ENCODE results near the gene MON2. TPM values are rescaled to one million over a fixed set of nuclear protein-coding genes. Genes with fewer than 3 reads are reported as not detected.

MON2 gene
- total and polyA plus RNA-seq, 5 experiments from 2014 or later: 11.3 to 79.3 (median 18.5) TPM

- Mint-ChIP-seq H3K36me3 (no peaks in the 10 kb centered on the region), H3K9me3 (no peaks in the 10 kb centered on the region), H3K27me3 (no peaks in the 10 kb centered on the region), H3K27ac (peak overlapping the region; percentile 82 to 100 (median 98)), H3K4me3 (peak overlapping the region; percentile 83 to 98 (median 95)), H3K4me1 (peaks cover 7 to 41% (median 28%) of the 10 kb centered on the region in 4 donors)
- POLR2A ChIA-PET: interaction anchor here (0.6 to 2.5 kb wide), 12 partner anchors 9 to 1784 kb away, joined by 3 to 21 read pairs (median 4); partner anchors contain the start of genes MON2 and USP15
- DNase-seq: no peak
- no peak for ATAC-seq
Observed at GRCh38 chr12:62603811-62604098, 137.1 kb downstream of the MON2 start.

- POLR2A ChIA-PET: interaction anchor here (1.6 to 2.0 kb wide), 3 partner anchors 8 to 344 kb away, joined by 5 to 8 read pairs (median 6); partner anchors contain the start of gene USP15
- Mint-ChIP-seq H3K27me3 (no peaks in the 10 kb centered on the region), H3K36me3 (no peaks in the 10 kb centered on the region), H3K4me1 (peaks cover 7 to 41% (median 29%) of the 10 kb centered on the region in 4 donors), H3K4me3 (peak overlapping the region; percentile 83 to 98 (median 95)), H3K27ac (peak overlapping the region; percentile 82 to 100 (median 98)), H3K9me3 (no peaks in the 10 kb centered on the region)
- DNase-seq (peak in 3 of 10 donors; percentile 4 to 12 (median 8)), ATAC-seq (no peak)
Observed at GRCh38 chr12:62604373-62604772, 137.7 kb downstream of the MON2 start.

GRCh38 chr12:62604871-62605270 is 138.2 kb downstream of the MON2 start:
- Mint-ChIP-seq H3K27ac (peak overlapping the region in 2 of 10 donors; percentile 93 to 98), H3K27me3 (no peaks in the 10 kb centered on the region), H3K4me3 (peak overlapping the region in 8 of 10 donors; percentile 83 to 98 (median 95)), H3K9me3 (no peaks in the 10 kb centered on the region), H3K4me1 (peaks cover 7 to 41% (median 29%) of the 10 kb centered on the region in 4 donors), H3K36me3 (no peaks in the 10 kb centered on the region)
- peak in 1 of 10 donors; percentile 13 for DNase-seq
- ATAC-seq: no peak
- POLR2A ChIA-PET: interaction anchor here (1.5 kb wide), 1 partner anchor 23 kb away, joined by 5 read pairs; no protein-coding TSS in a partner anchor

GRCh38 chr12:62605981-62606380 is 139.4 kb downstream of the MON2 start:
- DNase-seq (no peak), ATAC-seq (no peak)
- peak overlapping the region in 1 of 10 donors; percentile 26 for H3K27ac Mint-ChIP-seq
- no peaks in the 10 kb centered on the region for H3K36me3 Mint-ChIP-seq
- peak overlapping the region in 1 of 10 donors; percentile 19 for H3K4me3 Mint-ChIP-seq
- H3K27me3 Mint-ChIP-seq: no peaks in the 10 kb centered on the region
- no peaks in the 10 kb centered on the region for H3K9me3 Mint-ChIP-seq
- POLR2A ChIA-PET: interaction anchor here (0.9 to 1.5 kb wide), 2 partner anchors 14 to 22 kb away, joined by 3 to 5 read pairs; no protein-coding TSS in a partner anchor
- H3K4me1 Mint-ChIP-seq: peaks cover 7 to 41% (median 29%) of the 10 kb centered on the region in 4 donors

DNA sequence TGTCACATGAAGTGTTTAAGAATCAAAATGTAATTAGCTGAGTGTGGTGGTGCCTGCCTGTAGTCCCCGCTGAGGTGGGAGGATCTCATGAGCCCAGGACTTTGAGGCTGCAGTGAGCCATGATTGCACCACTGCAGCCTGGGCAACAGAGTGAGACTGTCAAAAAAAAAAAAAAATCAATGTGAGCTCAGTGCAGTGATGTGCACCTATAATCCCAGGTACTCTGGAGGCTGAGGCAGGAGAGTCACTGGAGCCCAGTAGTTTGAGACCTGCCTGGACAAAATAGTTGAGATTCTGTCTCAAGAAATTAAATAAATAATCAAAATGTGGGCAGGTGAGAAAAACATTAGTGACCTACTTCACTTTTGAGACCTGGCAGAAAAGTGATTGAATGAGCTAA is 140.0 kb downstream of the MON2 start:
- ATAC-seq: no peak
- Mint-ChIP-seq H3K4me1 (peaks cover 7 to 36% (median 29%) of the 10 kb centered on the region in 4 donors), H3K27ac (peak overlapping the region in 2 of 10 donors; percentile 22 to 57), H3K9me3 (no peaks in the 10 kb centered on the region), H3K36me3 (no peaks in the 10 kb centered on the region), H3K4me3 (no peak overlapping the region), H3K27me3 (no peaks in the 10 kb centered on the region)
- no peak for DNase-seq
- POLR2A ChIA-PET: no interaction called here

GRCh38 chr12:62613081-62613480 is 146.5 kb downstream of the MON2 start:
- no peaks in the 10 kb centered on the region for H3K27me3 Mint-ChIP-seq
- no peaks in the 10 kb centered on the region for H3K9me3 Mint-ChIP-seq
- H3K27ac Mint-ChIP-seq: no peak overlapping the region
- no peak overlapping the region for H3K4me3 Mint-ChIP-seq
- DNase-seq (no peak), ATAC-seq (no peak)
- peaks cover 0 to 2% (median under 1%) of the 10 kb centered on the region in 4 donors for H3K4me1 Mint-ChIP-seq
- H3K36me3 Mint-ChIP-seq: no peaks in the 10 kb centered on the region
- POLR2A ChIA-PET: interaction anchor here (1.9 kb wide), 1 partner anchor 9 kb away, joined by 6 read pairs; no protein-coding TSS in a partner anchor

GRCh38 chr12:62618319-62618718 is 151.7 kb downstream of the MON2 start:
- POLR2A ChIA-PET: no interaction called here
- H3K4me1 Mint-ChIP-seq: peaks cover 0 to 6% (median 0%) of the 10 kb centered on the region in 4 donors

DNA sequence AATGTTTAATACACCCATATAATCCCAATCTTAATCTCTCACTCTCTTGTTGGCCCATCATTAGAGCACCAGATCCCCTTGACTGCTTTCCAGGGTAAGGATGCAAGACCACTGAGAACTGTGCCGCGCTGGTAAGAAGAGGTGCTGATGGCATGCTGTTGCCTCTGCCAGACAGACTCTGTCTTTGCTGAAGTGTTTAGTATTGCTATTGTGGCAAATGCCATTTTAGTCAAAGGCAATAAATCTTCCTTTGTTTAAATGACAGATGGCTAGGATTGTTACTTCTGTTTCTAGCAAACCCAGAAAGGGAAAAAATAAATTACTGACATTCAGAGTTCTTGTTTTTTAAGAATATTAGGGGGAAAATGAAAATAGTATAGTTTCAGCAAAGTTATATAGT is 152.3 kb downstream of the MON2 start:
- ATAC-seq (no peak), DNase-seq (no peak)
- peak overlapping the region in 1 of 10 donors; percentile 72 for H3K27ac Mint-ChIP-seq
- POLR2A ChIA-PET: no interaction called here
- H3K9me3 Mint-ChIP-seq: no peaks in the 10 kb centered on the region
- H3K27me3 Mint-ChIP-seq: no peaks in the 10 kb centered on the region
- H3K4me1 Mint-ChIP-seq: peaks cover 0 to 6% (median 0%) of the 10 kb centered on the region in 4 donors
- no peaks in the 10 kb centered on the region for H3K36me3 Mint-ChIP-seq
- no peak overlapping the region for H3K4me3 Mint-ChIP-seq

More at GRCh38 chr12:62618319-62618718, 151.7 kb downstream of the MON2 start:
- DNase-seq (no peak), ATAC-seq (no peak)
- Mint-ChIP-seq H3K27ac (no peak overlapping the region), H3K9me3 (no peaks in the 10 kb centered on the region), H3K36me3 (no peaks in the 10 kb centered on the region), H3K27me3 (no peaks in the 10 kb centered on the region), H3K4me3 (no peak overlapping the region)

GRCh38 chr12:62621101-62621638 is 154.5 kb downstream of the MON2 start:
- DNase-seq (no peak), ATAC-seq (no peak)
- Mint-ChIP-seq H3K36me3 (no peaks in the 10 kb centered on the region), H3K4me1 (peaks cover 0 to 6% (median 0%) of the 10 kb centered on the region in 4 donors), H3K4me3 (no peak overlapping the region), H3K9me3 (no peaks in the 10 kb centered on the region), H3K27me3 (peaks cover 0 to 2% (median 0%) of the 10 kb centered on the region in 5 donors), H3K27ac (no peak overlapping the region)
- POLR2A ChIA-PET: interaction anchor here (1.3 to 2.1 kb wide), 2 partner anchors 15 to 18 kb away, joined by 3 to 5 read pairs; no protein-coding TSS in a partner anchor

GRCh38 chr12:62622177-62622576 is 155.6 kb downstream of the MON2 start:
- Mint-ChIP-seq H3K4me3 (no peak overlapping the region), H3K27me3 (peaks cover 0 to 11% (median 0%) of the 10 kb centered on the region in 5 donors), H3K36me3 (no peaks in the 10 kb centered on the region), H3K9me3 (no peaks in the 10 kb centered on the region), H3K4me1 (peaks cover 0 to 4% (median 0%) of the 10 kb centered on the region in 4 donors), H3K27ac (no peak overlapping the region)
- ATAC-seq: no peak
- POLR2A ChIA-PET: no interaction called here
- no peak for DNase-seq

DNA sequence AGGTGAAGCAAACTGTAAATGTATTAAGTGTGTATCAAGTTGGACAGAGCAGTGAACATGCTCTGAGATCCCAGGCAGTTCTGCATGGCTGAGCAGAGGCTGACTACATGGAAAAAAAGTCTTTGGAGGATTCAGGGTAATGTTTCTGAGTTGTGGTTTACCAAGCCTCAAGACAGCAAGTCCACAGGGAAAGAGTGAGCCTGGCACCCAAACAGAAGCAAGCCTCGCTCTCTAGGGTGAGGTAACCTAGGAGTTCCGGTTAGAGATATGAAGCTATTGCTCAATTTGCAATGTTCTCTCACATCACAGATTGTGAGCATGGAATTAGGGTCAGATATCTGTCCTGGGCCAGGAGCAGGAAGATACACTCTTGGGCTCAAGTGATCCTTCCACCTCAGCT is 158.6 kb downstream of the MON2 start:
- POLR2A ChIA-PET: no interaction called here
- no peak overlapping the region for H3K27ac Mint-ChIP-seq
- H3K4me1 Mint-ChIP-seq: no peaks in the 10 kb centered on the region

GRCh38 chr12:62627181-62627580 is 160.6 kb downstream of the MON2 start:
- Mint-ChIP-seq H3K4me3 (no peak overlapping the region), H3K4me1 (peaks cover 4 to 9% (median 6%) of the 10 kb centered on the region in 4 donors), H3K27me3 (peaks cover 28 to 43% (median 38%) of the 10 kb centered on the region in 5 donors), H3K36me3 (peaks cover 0 to 4% (median 0%) of the 10 kb centered on the region in 3 donors), H3K27ac (no peak overlapping the region), H3K9me3 (no peaks in the 10 kb centered on the region)
- DNase-seq (no peak), ATAC-seq (no peak)
- POLR2A ChIA-PET: interaction anchor here (0.7 kb wide), 1 partner anchor 24 kb away, joined by 3 read pairs; no protein-coding TSS in a partner anchor

More for the DNA sequence above, 158.6 kb downstream of the MON2 start:
- Mint-ChIP-seq H3K36me3 (peaks cover 0 to 4% (median 0%) of the 10 kb centered on the region in 3 donors), H3K9me3 (no peaks in the 10 kb centered on the region), H3K4me3 (no peak overlapping the region), H3K27me3 (peaks cover 15 to 26% (median 22%) of the 10 kb centered on the region in 5 donors)
- no peak for ATAC-seq
- no peak for DNase-seq

GRCh38 chr12:62629413-62629812 is 162.8 kb downstream of the MON2 start:
- Mint-ChIP-seq H3K27me3 (peaks cover 37 to 65% (median 51%) of the 10 kb centered on the region in 5 donors), H3K4me3 (no peak overlapping the region), H3K36me3 (peaks cover 0 to 13% (median 0%) of the 10 kb centered on the region in 3 donors), H3K9me3 (no peaks in the 10 kb centered on the region), H3K27ac (no peak overlapping the region), H3K4me1 (peaks cover 4 to 16% (median 14%) of the 10 kb centered on the region in 4 donors)
- POLR2A ChIA-PET: no interaction called here
- ATAC-seq (no peak), DNase-seq (no peak)
